PFSK-1 (cell line): ENCODE measurements around the gene MPP7.

Experiments
- TAF1 ChIP-seq: IDR thresholded peaks from 2 replicates; pipeline ENCODE4 v1.6.1; 2012; ENCODE audit warnings: low read length, control low read depth, borderline replicate concordance; ENCODE audit not compliant: insufficient read depth
- TF ChIP-seq, protein P1 (sequence below), 2 experiments: IDR thresholded peaks; 2 replicates each; pipeline versions ENCODE4 v1.6.1 to v1.8.0; 2011 to 2012; ENCODE audit warnings: low read depth in 2 of 2, low read length in 2 of 2, control low read depth in 1 of 2, inconsistent platforms in 1 of 2, mild to moderate bottlenecking in 1 of 2, moderate library complexity in 1 of 2; ENCODE audit not compliant: insufficient read depth in 1 of 2

- no peak for TF ChIP-seq TAF1
- TF ChIP-seq, protein P1, sequence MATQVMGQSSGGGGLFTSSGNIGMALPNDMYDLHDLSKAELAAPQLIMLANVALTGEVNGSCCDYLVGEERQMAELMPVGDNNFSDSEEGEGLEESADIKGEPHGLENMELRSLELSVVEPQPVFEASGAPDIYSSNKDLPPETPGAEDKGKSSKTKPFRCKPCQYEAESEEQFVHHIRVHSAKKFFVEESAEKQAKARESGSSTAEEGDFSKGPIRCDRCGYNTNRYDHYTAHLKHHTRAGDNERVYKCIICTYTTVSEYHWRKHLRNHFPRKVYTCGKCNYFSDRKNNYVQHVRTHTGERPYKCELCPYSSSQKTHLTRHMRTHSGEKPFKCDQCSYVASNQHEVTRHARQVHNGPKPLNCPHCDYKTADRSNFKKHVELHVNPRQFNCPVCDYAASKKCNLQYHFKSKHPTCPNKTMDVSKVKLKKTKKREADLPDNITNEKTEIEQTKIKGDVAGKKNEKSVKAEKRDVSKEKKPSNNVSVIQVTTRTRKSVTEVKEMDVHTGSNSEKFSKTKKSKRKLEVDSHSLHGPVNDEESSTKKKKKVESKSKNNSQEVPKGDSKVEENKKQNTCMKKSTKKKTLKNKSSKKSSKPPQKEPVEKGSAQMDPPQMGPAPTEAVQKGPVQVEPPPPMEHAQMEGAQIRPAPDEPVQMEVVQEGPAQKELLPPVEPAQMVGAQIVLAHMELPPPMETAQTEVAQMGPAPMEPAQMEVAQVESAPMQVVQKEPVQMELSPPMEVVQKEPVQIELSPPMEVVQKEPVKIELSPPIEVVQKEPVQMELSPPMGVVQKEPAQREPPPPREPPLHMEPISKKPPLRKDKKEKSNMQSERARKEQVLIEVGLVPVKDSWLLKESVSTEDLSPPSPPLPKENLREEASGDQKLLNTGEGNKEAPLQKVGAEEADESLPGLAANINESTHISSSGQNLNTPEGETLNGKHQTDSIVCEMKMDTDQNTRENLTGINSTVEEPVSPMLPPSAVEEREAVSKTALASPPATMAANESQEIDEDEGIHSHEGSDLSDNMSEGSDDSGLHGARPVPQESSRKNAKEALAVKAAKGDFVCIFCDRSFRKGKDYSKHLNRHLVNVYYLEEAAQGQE (IDR thresholded peaks at IDR 0.05; ENCODE audit: insufficient read depth in 1 of 2, low read depth in 2 of 2, low read length in 2 of 2): no peak
Observed at GRCh38 chr10:28278842-28279241, 24.0 kb downstream of the MPP7 start.
